Mucosa of stomach (tissue), 1 donor: ENCODE measurements around the gene PLD5.
"Not testable (repeated sequence)": the region's sequence is repeated elsewhere in the genome, so short reads cannot be mapped to it uniquely, and the experiment has no call there.

ENCODE experiments used
- H3K27me3 ChIP-seq: one replicate; pipeline ENCODE4 v1.7.0; 2013; ENCODE audit warnings: mild to moderate bottlenecking, low read length; ENCODE audit not compliant: control insufficient read depth, insufficient read depth
- H3K36me3 ChIP-seq: one replicate; pipeline ENCODE4 v1.7.0; 2013; ENCODE audit warnings: low read length; ENCODE audit not compliant: control insufficient read depth, insufficient read depth
- H3K4me1 ChIP-seq: one replicate; pipeline ENCODE4 v1.7.0; 2013; ENCODE audit warnings: mild to moderate bottlenecking, low read length; ENCODE audit not compliant: control insufficient read depth, insufficient read depth
- H3K4me3 ChIP-seq: one replicate; pipeline ENCODE4 v1.7.0; 2013; ENCODE audit warnings: low read length
- H3K9ac ChIP-seq: one replicate; pipeline ENCODE4 v1.7.0; 2013; ENCODE audit warnings: mild to moderate bottlenecking, low read length, moderate library complexity
- H3K9me3 ChIP-seq: one replicate; pipeline ENCODE4 v1.7.0; 2013; ENCODE audit warnings: mild to moderate bottlenecking, low read length, moderate library complexity; ENCODE audit not compliant: control insufficient read depth
- donor health status: Pancreatic carcinoma.

PLD5 gene

DNA sequence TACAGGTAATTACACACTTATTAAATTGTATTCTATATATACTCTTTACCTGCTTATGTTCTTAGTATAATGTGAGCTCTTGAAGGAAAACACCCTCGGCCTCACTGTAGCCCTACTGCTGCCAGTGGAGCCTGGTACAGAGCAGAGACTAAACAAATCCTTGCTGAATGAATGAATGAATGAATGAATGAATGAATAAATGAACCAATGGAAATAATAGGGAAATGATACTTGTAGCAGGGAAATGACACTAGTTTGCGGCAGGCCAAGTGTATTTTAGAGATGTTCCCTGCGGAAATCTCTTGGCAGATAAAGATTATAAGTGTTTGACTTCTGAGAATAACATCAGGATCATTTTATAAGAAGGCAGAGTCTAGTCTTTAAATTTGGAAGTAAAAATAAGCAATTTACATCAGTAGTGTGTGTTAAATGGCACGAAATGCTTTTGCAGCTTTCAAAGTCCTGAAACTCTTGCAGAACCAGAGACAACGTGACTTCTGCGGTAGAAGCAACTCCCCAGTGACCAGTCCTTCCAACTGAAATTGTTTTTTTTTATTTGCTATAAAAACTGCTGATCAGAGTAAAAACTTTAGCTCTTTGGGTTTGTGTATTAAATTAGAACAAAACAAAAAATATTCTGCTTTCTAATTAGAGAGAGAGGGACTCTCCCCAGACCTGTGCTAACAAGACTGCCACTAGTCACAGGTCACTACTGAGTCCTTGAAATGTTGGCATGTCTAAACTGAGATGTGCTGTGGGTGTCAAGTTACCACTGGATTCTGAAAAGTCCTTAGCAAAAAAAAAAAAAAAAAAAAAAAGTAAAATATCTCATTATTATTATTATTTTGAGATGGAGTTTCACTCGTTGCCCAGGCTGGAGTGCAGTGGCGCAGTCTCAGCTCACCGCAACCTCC, 326.3 kb downstream of the PLD5 start:
- Histone ChIP-seq H3K9ac (no peak overlapping the region), H3K4me3 (no peak overlapping the region), H3K4me1 (no peaks in the 10 kb centered on the region), H3K27me3 (no peaks in the 10 kb centered on the region), H3K9me3 (no peaks in the 10 kb centered on the region), H3K36me3 (no peaks in the 10 kb centered on the region)

- Histone ChIP-seq H3K4me1 (no peaks in the 10 kb centered on the region), H3K36me3 (no peaks in the 10 kb centered on the region), H3K9me3 (no peaks in the 10 kb centered on the region), H3K9ac (no peak overlapping the region), H3K4me3 (no peak overlapping the region), H3K27me3 (no peaks in the 10 kb centered on the region)
Observed at GRCh38 chr1:242196914-242197313, 327.6 kb downstream of the PLD5 start.

GRCh38 chr1:242196101-242196500, 328.4 kb downstream of the PLD5 start:
- no peaks in the 10 kb centered on the region for H3K9me3 ChIP-seq
- no peak overlapping the region for H3K9ac ChIP-seq
- no peak overlapping the region for H3K4me3 ChIP-seq
- no peaks in the 10 kb centered on the region for H3K36me3 ChIP-seq
- no peaks in the 10 kb centered on the region for H3K27me3 ChIP-seq
- no peaks in the 10 kb centered on the region for H3K4me1 ChIP-seq

DNA sequence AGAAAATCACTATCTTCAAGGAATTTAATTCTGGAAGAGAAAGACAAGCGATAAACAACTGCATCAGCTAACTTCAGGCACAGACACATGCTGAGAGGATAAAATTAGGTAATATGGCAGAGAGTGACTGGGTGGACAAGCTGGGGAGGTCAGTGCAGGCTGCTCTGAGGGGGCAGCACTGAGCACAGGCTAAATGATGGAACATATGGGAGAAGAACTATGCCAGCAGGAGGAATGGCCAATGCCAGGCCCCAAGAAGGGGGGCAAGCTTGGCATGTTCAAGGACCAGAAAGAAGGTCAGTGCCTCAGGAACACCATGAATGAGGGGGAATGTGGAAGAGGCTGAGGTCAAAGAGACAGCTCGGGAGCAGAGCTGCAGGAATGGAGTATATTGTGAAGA, 334.9 kb downstream of the PLD5 start:
- Histone ChIP-seq H3K9me3 (no peaks in the 10 kb centered on the region), H3K27me3 (no peaks in the 10 kb centered on the region), H3K4me3 (no peak overlapping the region), H3K4me1 (no peaks in the 10 kb centered on the region), H3K36me3 (no peaks in the 10 kb centered on the region), H3K9ac (no peak overlapping the region)

DNA sequence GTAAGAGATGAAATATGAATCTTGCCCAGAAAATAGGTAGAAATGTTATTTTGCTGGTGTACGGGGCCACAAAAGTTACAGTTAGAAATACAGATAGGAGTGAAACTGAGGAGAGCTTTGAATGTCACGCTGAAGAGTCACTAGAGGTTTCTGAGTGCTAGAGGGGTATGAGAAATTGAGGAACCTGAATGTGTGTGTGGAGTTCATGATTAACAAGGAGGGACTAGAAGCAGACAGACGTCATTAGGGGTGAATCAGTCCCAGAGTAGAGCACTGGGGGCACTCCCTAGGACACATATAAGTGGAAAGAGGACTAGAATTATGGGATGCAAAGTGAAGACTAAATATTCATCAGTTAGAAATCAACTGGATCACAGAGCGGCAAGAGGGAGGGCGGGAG, 336.7 kb downstream of the PLD5 start:
- Histone ChIP-seq H3K9me3 (no peaks in the 10 kb centered on the region), H3K4me1 (no peaks in the 10 kb centered on the region), H3K27me3 (no peaks in the 10 kb centered on the region), H3K36me3 (no peaks in the 10 kb centered on the region), H3K9ac (no peak overlapping the region), H3K4me3 (no peak overlapping the region)

- Histone ChIP-seq H3K4me1 (no peaks in the 10 kb centered on the region), H3K36me3 (no peaks in the 10 kb centered on the region), H3K27me3 (no peaks in the 10 kb centered on the region), H3K4me3 (no peak overlapping the region), H3K9me3 (no peaks in the 10 kb centered on the region), H3K9ac (no peak overlapping the region)
Observed at GRCh38 chr1:242187171-242187570, 337.3 kb downstream of the PLD5 start.

GRCh38 chr1:242185731-242186130, 338.8 kb downstream of the PLD5 start:
- H3K9ac ChIP-seq: no peak overlapping the region
- H3K4me3 ChIP-seq: no peak overlapping the region
- H3K9me3 ChIP-seq: no peaks in the 10 kb centered on the region
- H3K27me3 ChIP-seq: no peaks in the 10 kb centered on the region
- no peaks in the 10 kb centered on the region for H3K36me3 ChIP-seq
- no peaks in the 10 kb centered on the region for H3K4me1 ChIP-seq

DNA sequence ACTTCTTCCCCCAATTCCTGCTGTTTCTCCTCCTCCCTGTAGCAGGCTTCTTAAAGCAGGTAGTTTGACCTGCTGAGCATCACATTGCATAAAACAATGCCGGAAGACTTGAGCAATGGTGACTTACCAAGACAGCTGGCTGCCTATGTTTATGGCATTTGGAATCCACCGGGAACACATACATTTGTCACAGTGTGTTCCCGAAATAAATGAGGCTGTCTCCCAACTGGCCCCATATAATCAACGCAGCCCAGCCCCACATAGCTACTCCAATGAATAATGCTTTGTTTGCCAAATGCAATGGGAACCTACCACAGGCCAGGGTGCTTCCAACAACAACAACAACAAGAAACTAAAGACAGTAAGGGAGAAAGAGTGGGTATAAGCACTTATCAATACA, 339.5 kb downstream of the PLD5 start:
- H3K36me3 ChIP-seq: no peaks in the 10 kb centered on the region
- H3K4me3 ChIP-seq: no peak overlapping the region
- H3K4me1 ChIP-seq: no peaks in the 10 kb centered on the region
- H3K9me3 ChIP-seq: no peaks in the 10 kb centered on the region
- H3K9ac ChIP-seq: no peak overlapping the region
- no peaks in the 10 kb centered on the region for H3K27me3 ChIP-seq

- not testable (repeated sequence) for H3K9ac ChIP-seq, H3K27me3 ChIP-seq, H3K9me3 ChIP-seq, H3K36me3 ChIP-seq, H3K4me3 ChIP-seq, H3K4me1 ChIP-seq
Observed at GRCh38 chr1:242179767-242180166, 344.7 kb downstream of the PLD5 start.

- Histone ChIP-seq H3K27me3 (no peaks in the 10 kb centered on the region), H3K4me1 (no peaks in the 10 kb centered on the region), H3K4me3 (no peak overlapping the region), H3K9me3 (no peaks in the 10 kb centered on the region), H3K36me3 (no peaks in the 10 kb centered on the region), H3K9ac (no peak overlapping the region)
Observed at GRCh38 chr1:242178924-242179708, 345.4 kb downstream of the PLD5 start.

GRCh38 chr1:242178436-242178835, 346.1 kb downstream of the PLD5 start:
- Histone ChIP-seq H3K9ac (no peak overlapping the region), H3K9me3 (no peaks in the 10 kb centered on the region), H3K4me3 (no peak overlapping the region), H3K27me3 (no peaks in the 10 kb centered on the region), H3K4me1 (no peaks in the 10 kb centered on the region), H3K36me3 (no peaks in the 10 kb centered on the region)

- Histone ChIP-seq H3K9ac (no peak overlapping the region), H3K36me3 (no peaks in the 10 kb centered on the region), H3K27me3 (no peaks in the 10 kb centered on the region), H3K9me3 (no peaks in the 10 kb centered on the region), H3K4me1 (no peaks in the 10 kb centered on the region), H3K4me3 (no peak overlapping the region)
Observed at GRCh38 chr1:242162140-242162539, 362.4 kb downstream of the PLD5 start.
